ENCODE measurements around the gene TOB1. TPM values are rescaled to one million over a fixed set of nuclear protein-coding genes. Genes with fewer than 3 reads are reported as not detected.

Gene TOB1
- total RNA-seq, 4 donors from 2014 or later: 28.8 to 79.7 (median 37.0) TPM

DNA sequence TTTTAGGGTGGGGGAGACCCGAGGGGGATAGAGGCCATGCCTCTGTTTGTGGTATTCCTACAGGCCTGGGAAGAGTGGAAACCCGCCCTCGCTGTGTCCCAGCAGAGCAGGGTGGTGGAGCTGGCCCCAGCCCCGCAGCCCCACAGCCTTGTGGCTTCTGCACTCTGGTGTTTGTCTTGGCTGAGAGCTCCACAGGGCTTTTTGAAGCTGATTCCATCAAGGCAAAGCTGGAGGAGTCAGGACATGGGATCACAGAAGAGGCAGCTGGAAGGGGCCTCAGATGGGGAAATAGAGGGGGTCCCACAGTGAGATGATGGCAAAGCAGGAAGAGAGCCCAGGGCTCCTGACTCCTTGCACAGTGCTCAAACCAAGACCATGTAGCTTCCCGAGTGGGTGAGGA is 35.8 kb downstream of the TOB1 start:
- TF ChIP-seq, protein P1, sequence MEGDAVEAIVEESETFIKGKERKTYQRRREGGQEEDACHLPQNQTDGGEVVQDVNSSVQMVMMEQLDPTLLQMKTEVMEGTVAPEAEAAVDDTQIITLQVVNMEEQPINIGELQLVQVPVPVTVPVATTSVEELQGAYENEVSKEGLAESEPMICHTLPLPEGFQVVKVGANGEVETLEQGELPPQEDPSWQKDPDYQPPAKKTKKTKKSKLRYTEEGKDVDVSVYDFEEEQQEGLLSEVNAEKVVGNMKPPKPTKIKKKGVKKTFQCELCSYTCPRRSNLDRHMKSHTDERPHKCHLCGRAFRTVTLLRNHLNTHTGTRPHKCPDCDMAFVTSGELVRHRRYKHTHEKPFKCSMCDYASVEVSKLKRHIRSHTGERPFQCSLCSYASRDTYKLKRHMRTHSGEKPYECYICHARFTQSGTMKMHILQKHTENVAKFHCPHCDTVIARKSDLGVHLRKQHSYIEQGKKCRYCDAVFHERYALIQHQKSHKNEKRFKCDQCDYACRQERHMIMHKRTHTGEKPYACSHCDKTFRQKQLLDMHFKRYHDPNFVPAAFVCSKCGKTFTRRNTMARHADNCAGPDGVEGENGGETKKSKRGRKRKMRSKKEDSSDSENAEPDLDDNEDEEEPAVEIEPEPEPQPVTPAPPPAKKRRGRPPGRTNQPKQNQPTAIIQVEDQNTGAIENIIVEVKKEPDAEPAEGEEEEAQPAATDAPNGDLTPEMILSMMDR (IDR thresholded peaks at IDR 0.05): no peak
- ATAC-seq (ENCODE audit: low FRiP score) (no peak), DNase-seq (ENCODE audit: low spot score) (no peak)

DNA sequence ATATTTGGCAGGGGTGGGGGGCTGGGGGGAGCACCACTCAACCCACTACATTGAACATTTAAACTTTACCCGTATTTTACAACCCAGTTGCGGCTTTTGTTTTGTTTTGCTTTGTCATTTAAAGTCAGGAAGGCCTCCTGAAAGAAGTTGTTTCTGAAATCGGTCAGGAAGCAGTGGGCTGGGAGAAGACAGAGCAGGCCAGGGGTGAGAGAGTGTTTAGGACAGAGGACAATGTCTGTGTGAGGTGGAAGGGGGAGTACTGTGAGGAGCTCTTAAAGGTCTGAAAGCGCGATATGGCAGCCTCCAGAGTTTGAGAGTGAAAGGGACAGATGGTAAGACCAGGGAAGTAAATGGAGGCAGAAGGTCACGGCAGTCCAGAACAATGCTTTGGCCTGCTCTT is 36.8 kb downstream of the TOB1 start:
- TF ChIP-seq, protein P1 (IDR thresholded peaks at IDR 0.05): no peak
- no peak for ATAC-seq (ENCODE audit: low FRiP score)
- DNase-seq (ENCODE audit: low spot score): no peak

DNA sequence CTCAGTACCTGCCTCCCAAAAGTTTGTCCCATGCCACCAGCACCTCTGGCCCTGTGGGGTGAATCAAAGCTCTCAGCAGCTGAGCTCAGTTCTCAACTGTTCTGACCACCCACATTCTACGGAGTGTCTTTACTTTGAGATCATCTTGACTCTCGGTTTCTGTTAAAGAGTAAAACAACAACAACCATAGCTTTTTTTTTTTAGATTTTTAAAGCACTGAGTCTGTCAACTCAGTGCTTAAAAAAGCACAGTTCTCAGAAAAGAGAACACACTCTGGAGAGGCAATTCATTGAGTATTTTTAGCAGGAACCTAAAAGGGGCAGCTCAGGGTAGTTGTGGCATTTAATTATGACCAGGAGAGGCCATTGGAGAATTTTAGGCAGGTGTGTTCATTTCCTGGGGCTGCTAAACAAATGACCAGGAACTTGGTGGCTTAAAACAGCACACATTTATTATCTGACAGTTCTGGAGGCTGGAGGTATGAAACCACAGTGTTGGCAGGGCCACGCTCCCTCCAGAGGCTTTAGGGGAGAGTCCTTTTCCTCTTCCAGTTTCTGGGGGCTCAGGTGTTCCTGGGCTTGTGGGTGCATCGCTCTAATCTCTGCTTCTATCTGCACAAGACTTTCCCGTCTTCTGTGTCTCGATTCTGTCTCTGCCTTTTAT is 37.5 kb downstream of the TOB1 start:
- DNase-seq (ENCODE audit: low spot score): no peak
- no peak for ATAC-seq (ENCODE audit: low FRiP score)
- TF ChIP-seq, protein P1 (IDR thresholded peaks at IDR 0.05): no peak

DNA sequence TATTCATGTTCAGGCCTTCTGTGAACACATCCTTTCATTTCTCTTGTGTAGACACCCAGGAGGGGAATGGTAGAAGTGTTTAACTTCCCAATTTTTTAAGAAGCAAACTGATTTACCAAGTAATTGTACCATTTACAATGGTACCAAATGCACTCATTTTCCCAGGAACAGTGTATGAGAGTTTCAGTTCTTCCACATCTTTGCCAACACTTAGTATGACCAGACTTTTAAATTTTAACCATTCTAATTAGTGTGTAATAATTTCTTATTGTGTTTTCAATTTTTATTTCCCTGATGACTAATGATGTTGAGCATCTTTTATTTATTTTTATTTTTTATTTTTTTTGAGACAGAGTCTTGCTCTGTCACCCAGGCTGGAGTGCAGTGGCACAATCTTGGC is 41.0 kb downstream of the TOB1 start:
- TF ChIP-seq, protein P1 (IDR thresholded peaks at IDR 0.05): no peak
- no peak for DNase-seq (ENCODE audit: low spot score)
- ATAC-seq (ENCODE audit: low FRiP score): no peak

DNA sequence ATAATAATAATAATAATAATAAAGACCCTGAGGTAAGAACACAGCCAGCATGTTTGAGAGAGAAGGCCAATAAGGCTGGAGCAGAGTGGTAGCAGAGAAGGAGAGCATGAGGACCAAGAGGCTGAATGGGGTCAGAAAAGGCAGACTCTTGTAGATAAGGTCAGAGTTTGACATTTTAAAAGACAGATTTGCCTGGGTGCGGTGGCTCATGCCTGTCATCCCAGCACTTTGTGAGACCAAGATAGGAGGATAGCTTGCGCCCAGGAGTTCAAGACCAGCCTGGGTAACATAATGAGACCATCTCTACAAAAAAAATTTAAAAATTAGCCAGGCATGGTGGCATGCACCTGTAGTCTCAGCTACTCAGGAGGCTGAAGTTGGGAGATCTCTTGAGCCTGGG is 41.7 kb downstream of the TOB1 start:
- DNase-seq (ENCODE audit: low spot score) (no peak), ATAC-seq (ENCODE audit: low FRiP score) (no peak)
- TF ChIP-seq, protein P1 (IDR thresholded peaks at IDR 0.05): no peak

DNA sequence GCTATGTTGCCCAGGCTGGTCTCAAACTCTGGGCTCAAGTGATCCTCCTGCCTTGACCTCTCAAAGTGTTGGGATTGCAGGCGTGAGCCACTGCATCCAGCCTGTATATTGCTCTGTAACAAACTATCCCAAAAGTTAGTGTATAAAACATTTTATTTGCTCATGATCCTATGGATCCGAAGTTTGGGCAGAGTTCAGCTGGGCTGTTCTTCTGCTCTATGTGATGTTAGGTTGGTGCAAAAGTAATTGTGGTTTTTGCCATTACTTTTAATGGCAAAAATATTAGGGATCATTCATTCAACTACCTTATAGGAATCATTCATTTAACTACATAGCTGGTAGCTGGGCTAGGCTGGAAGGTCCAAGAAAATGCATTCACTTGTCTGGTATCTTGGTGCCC is 43.6 kb downstream of the TOB1 start:
- DNase-seq (ENCODE audit: low spot score): no peak
- no peak for ATAC-seq (ENCODE audit: low FRiP score)
- TF ChIP-seq, protein P1 (IDR thresholded peaks at IDR 0.05): no peak

DNA sequence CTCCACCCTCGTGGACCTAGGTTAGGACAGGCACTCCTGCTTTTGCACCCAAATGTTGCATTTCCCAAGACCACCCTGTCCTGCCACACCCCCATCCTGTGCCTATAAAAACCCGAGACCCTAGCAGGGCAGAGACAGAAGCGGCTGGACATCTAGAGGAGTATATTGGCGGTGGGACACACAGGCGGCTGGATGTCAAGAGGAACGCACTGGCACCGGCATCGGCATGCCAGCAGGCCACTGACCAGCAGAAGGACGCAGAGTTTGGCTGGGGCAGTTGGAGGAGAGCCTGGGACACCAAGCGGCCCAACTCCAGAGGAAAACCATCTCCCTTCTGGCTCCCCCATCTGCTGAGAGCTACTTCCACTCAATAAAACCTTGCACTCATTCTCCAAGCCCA is 45.5 kb downstream of the TOB1 start:
- DNase-seq (ENCODE audit: low spot score) (no peak), ATAC-seq (ENCODE audit: low FRiP score) (no peak)
- TF ChIP-seq, protein P1 (IDR thresholded peaks at IDR 0.05): no peak
